H7 (cell line): Measurements from ENCODE around the gene GAP43. TPM values are rescaled to one million over a fixed set of nuclear protein-coding genes. Genes with fewer than 3 reads are reported as not detected.
A peak's percentile ranks its signal among the peaks of the same experiment; 100 is the strongest.

Source experiments
- DNase-seq: peaks from one replicate; pipeline ENCODE4 v3.0.0; 2012
- H3K27me3 ChIP-seq: 2 replicates; pipeline ENCODE4 v1.6.0; 2011; ENCODE audit warnings: mild to moderate bottlenecking, low read length; ENCODE audit not compliant: control insufficient read depth, insufficient read depth
- H3K36me3 ChIP-seq: replicated peaks from 2 replicates; pipeline ENCODE4 v1.5.1; 2011; ENCODE audit warnings: low read length; ENCODE audit not compliant: control insufficient read depth, insufficient read depth
- H3K4me3 ChIP-seq: 2 replicates; pipeline ENCODE4 v1.5.1; 2011; ENCODE audit warnings: low read depth, mild to moderate bottlenecking, control low read depth, low read length, moderate library complexity; ENCODE audit not compliant: insufficient read depth
- total RNA-seq: library from RNA; depleted of rRNA; stranded (reverse); fragments of >200 nt; shearing (Covaris generic); gene quantifications from 2 replicates; pipeline ENCODE4 v1.2.3, GENCODE V29; 2014

Gene GAP43
- total RNA-seq, 1 experiment from 2014 or later: 24.8 TPM

DNA sequence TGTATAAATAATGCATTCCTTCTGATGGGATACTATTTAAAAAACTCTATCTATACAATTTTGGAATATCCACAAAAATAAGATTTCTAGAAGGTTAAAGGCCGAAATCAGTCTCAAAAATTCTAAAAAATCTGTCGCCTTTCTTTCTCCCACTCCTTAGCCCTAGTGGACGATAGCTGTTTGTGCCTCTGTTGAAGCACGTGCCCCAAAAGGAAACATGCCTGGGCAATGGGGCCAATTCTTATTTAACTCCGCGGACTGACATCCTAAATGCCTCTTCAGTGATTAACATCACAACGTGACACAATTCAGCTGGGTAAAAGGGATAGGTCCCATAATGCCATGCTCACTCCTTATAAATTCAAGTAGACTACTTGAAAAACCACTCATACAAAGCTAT is 65.1 kb downstream of the GAP43 start:
- no peak for DNase-seq
- Histone ChIP-seq H3K36me3 (no peaks in the 10 kb centered on the region), H3K27me3 (no peaks in the 10 kb centered on the region), H3K4me3 (no peak overlapping the region)

DNA sequence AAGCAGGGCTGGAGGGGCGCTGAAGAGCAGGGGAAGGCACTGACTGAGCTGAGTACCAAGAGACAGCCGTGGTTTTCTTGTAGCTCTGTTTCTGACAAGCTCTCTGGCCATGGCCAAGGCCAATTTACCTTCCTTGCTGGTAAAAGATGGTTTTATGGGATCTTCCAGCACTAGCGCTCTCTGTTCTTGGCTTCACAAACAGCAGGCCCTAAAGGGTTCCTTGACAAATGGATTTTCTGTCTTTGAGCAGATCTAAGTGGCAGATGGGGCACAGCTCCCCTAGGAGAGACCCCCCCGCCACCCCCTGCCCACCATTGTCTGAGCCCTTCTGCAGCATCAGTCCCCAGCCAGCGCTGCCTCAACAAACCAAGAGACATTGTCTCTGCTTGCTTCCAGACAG is 66.6 kb downstream of the GAP43 start:
- no peak for DNase-seq
- no peak overlapping the region for H3K4me3 ChIP-seq
- H3K36me3 ChIP-seq: no peaks in the 10 kb centered on the region
- no peaks in the 10 kb centered on the region for H3K27me3 ChIP-seq

DNA sequence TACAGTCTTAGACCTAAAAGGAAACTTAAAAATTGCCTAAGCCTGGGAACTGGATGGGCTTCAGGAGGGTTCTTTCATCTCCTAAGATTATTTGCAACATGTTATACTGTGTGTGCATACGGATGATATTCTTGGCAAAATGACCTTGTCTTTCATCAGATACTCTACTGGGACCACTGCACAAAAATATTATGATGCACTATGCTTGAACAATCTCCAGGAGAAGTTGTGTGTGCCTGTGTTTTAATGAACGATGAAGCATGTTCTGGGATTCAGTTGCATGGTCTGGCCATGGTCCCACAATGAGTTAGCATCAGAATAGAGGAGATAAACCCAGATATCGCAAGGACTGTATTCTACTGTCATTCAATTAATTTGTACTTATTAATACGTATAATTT is 68.7 kb downstream of the GAP43 start:
- Histone ChIP-seq H3K36me3 (no peaks in the 10 kb centered on the region), H3K27me3 (no peaks in the 10 kb centered on the region), H3K4me3 (no peak overlapping the region)
- no peak for DNase-seq

DNA sequence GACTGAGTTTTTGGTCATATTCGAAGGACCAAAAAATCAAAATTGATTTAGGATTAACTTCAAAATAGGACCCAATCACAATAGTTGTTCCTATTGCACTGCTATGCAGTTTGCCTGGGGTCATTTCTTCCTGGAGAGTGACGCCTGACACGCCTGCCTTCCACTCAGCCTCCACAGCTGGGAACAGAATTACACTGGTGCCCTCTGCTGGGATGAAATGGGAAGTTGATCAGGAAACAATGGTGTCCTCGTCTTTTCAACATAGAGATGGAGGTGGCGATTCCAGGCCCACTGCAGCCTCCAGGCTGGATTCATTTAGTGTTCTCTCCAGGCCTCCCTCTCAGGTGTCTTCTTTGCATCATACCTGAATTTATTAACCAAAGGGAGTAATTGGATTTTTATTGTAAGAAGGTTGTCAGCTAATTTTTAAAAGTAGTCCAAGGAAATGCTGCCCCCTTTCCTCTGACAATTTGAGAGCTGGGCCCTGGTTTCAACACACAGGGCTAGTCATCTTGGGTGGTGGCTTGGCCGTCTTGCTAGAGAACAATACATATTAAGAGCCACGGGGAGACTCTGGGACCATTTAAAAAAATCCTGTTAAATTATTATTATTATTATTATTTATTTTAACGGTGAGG is 69.7 kb downstream of the GAP43 start:
- Histone ChIP-seq H3K36me3 (no peaks in the 10 kb centered on the region), H3K4me3 (no peak overlapping the region), H3K27me3 (no peaks in the 10 kb centered on the region)
- peak; percentile 69 for DNase-seq

DNA sequence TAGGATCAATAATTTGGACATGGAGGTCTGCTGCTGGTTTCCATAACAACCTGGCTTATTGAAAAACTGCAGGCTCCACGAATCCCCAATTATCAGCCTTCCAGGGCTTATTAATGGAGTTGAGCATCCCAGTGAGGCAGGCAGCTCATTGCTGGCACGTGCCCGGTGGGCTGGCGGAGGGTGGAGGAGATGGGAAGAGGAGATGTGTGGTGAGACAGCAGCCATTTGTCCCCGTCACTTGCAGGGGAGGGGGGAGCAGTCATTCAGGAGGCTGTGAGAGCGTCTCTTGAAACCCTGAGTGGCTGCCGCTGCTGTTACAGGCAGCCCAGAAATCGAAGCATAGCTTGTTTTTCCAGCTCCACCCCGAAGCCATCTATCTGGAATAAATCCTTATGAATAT is 70.6 kb downstream of the GAP43 start:
- Histone ChIP-seq H3K36me3 (no peaks in the 10 kb centered on the region), H3K27me3 (no peaks in the 10 kb centered on the region), H3K4me3 (no peak overlapping the region)
- DNase-seq: no peak

DNA sequence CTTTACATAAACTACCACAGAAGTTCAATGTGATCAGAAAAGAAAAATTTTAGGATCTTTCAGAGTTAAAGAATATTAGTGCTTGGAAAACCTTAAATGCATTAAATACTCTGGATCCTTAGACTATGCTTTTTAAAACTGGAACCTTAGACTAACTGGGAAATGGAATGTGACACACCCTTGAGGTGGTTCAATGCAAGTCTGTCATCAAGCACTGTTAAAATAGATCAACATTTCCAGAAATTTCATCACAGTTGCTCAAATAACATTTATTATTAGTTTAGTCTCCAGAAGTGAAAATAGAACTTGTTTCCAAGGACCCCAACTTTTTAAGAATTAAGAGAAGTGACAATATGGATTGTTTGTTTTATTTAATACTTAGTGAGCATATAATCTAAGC is 71.8 kb downstream of the GAP43 start:
- Histone ChIP-seq H3K27me3 (no peaks in the 10 kb centered on the region), H3K4me3 (no peak overlapping the region), H3K36me3 (no peaks in the 10 kb centered on the region)
- DNase-seq: no peak

DNA sequence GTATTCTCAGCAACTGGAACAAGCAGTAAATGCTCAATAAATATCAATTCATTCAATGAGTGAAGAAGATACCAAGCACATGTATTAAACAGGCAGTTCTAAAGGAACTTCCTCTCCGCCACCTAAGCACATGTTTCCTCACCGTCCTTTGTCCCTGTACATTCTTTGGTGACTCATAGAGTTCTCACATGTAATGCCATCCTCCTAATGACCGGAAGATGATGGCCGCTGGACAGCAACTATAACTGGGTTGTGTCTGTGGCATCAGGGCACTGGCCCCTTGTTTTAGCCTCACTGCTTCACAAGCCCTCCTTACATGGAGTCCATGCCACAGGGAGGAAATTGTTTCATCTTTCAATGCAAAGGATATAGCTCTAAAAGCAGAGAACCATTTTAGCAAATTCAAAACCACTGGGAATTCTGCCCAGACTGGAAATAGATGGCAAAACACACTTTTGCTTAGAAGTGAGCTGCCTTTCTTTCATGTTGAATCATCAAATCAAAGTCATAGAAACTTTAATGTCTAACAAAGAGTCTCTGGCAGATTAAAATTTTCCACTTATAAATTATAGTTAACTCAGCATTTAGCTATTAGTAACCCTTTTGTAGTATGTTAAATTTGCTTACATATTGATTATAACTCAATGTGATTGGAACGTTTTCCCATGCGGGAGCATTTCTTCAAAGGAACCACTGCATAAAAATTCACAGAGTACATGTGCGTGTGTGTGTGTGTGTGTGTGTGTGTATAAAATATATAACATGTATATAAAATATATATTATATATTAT is 74.1 kb downstream of the GAP43 start:
- H3K27me3 ChIP-seq: no peaks in the 10 kb centered on the region

DNA sequence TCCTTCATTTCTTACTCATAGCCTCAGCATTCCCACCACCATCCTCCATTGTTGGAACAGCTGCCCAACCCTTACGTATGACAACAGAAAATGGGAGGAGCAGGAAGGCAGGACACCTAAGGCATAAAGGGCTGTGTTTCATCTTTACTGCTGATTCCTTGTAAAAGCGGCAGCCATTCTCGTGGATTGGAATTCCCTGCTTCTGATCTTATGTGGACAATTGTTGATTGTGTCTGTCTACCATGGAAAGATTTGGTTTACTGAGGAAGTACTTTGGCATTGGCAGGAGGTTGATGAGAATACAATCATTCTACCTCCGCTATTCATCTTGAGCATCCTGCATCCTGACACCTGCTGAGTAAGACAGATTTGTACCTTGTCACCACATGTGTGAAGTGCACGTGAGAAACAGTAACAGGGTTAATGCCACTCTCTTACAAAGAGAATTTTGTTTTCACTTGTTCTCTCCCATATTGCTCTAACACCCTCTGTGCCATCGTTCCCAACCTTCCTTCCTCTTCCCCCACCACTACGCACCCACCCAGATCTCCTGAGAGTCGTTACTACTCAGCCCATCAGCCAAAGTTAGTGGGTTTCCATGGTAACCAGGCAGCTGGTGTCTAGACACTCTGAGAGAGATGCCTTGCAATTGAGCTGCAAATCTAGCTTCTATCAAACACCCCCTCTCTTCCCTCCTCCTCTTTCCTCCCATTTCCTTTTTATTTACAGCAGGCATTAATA is 75.7 kb downstream of the GAP43 start:
- no peak overlapping the region for H3K4me3 ChIP-seq
- H3K27me3 ChIP-seq: no peaks in the 10 kb centered on the region
- DNase-seq: no peak
- no peaks in the 10 kb centered on the region for H3K36me3 ChIP-seq

More for the DNA sequence above, 74.1 kb downstream of the GAP43 start:
- Histone ChIP-seq H3K36me3 (no peaks in the 10 kb centered on the region), H3K4me3 (no peak overlapping the region)
- DNase-seq: no peak

DNA sequence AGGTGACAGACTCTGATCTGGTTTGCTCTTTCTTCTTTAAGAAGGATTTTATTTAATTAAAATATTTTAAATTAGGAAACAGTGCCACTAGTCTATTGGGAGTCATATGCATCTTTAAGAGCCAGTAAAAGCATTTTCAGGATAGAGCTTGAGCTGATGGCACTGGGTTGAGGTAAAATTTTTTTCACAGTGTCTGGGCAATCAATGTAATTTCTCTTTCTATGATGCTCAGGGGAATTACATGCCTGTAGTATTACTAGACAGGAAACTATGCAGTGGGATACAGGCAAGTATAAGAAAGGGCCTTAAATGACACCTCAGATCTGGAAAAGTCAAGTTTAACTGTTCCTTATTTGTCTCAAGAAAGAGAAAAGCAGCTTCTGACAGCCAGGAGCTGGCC is 76.4 kb downstream of the GAP43 start:
- Histone ChIP-seq H3K27me3 (no peaks in the 10 kb centered on the region), H3K4me3 (no peak overlapping the region), H3K36me3 (no peaks in the 10 kb centered on the region)
- no peak for DNase-seq

DNA sequence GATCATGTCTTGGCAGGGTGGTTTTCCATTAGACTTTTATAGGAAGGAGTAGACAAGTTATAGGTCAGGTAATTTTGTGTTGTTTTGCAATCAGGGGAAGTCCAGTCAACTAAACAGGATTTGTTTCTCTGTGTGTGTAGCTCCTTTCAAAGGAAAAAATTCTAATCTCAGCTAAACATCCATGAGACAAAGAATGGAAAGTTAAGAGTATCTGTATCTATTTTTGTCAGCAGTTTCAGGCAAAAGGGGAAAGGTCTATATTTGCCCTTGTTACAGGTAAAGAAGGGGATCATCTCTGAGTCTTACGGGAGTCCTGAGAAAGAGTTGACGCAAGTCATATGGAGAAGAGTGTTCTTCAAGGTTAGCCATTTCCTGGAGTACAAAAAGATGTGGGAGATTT is 79.3 kb downstream of the GAP43 start:
- H3K4me3 ChIP-seq: no peak overlapping the region
- no peak for DNase-seq
- H3K36me3 ChIP-seq: no peaks in the 10 kb centered on the region
- no peaks in the 10 kb centered on the region for H3K27me3 ChIP-seq

DNA sequence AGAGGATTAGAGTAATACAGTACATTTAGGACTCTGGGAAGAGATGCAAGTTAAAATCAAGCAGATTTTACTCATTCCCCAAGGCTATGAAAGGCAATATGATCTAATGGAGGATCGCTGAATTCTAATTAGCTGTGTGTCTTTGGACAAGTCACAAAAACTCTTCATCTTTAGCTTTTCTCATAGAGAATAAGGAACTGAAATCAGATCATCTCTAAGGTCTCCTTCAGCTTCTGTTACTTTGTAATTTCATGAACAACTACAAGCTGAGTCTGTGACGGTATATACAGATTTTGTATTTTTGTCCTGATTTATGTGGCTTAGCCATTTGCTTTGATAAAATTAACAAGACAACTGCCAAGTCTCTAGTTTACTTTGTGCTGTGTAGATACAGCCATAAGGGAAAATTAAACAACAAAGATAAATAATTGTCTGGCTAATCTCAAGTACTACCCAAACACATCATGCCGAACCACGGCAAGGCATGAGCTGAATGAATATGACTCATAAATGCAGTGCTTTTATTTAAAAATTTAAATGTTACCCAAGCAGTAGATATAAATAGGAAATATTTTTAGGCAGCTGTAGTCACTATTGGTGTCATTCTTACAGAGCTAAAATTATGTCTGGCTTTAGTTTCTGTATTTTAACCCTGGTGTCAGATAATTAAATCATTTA is 81.5 kb downstream of the GAP43 start:
- H3K27me3 ChIP-seq: no peaks in the 10 kb centered on the region
- no peaks in the 10 kb centered on the region for H3K36me3 ChIP-seq
- H3K4me3 ChIP-seq: no peak overlapping the region
- DNase-seq: no peak

DNA sequence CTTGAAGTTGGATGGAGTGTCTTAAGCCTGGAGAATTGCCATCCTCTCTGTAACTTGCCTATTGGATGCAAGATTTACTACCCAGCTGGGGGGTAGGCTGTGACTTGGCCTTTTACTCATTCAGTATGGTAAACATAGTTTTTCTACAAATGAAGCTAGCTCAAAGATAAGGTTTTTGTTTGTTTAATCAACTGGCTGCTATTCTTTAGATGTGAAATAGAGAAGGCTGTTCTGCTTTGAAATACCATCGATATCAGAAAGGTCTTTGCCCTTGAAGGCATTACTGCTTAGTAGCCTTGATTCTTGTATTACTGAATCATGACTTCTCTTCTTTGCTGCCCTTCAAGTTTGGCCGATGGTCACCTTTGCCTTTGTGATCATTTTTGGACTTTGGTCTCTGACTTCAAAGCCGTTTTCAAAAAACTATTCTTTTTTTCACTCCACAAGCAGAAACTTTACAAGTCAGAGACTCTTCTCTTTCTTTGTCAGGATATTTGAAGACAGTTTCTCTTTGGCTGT is 83.1 kb downstream of the GAP43 start:
- no peaks in the 10 kb centered on the region for H3K36me3 ChIP-seq
- no peak overlapping the region for H3K4me3 ChIP-seq
- DNase-seq: no peak
- H3K27me3 ChIP-seq: no peaks in the 10 kb centered on the region

DNA sequence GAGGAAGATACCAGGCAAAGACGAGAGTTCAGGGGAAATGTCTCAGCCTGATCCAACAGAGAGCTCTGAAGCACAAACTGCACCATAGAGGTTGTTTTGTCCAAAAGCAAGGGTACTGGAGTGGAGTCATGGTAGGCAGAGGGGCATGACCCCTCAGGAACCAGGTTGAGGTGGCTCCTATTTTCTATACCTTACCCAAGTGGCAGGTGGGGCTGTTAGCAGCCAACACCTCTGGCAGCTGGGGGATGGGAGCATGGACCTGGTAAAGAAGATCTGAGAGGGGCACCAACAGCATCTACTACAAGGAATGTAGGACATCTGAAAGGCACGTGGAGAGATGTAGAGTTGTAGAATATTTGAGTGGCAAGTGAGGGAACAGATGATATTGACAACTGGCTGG is 85.2 kb downstream of the GAP43 start:
- Histone ChIP-seq H3K27me3 (no peaks in the 10 kb centered on the region), H3K36me3 (no peaks in the 10 kb centered on the region), H3K4me3 (no peak overlapping the region)
- no peak for DNase-seq

DNA sequence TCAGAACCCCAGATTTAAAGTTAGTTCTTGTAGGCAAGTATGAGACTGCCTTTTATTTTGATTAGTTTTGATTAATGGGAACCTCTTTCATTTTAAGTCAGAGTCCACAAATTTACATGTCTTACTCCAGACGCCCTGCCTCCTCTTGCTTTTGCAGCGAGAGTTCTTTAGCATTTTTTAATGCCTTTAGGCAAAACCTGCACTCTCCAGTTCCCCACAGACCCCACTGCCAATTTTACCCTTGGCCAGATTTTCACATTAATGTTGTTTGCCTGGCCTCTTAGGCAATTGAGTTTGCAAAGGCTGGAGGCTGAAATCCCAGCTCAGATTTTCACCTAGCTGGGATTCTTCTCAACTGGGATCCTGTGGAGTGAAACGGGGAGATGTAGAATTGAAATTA is 85.8 kb downstream of the GAP43 start:
- DNase-seq: no peak

More for the DNA sequence above, 85.8 kb downstream of the GAP43 start:
- Histone ChIP-seq H3K36me3 (no peaks in the 10 kb centered on the region), H3K27me3 (no peaks in the 10 kb centered on the region), H3K4me3 (no peak overlapping the region)
